ENCODE results near the gene C9orf153.
"Not testable (repeated sequence)": the region's sequence is repeated elsewhere in the genome, so short reads cannot be mapped to it uniquely, and the experiment has no call there.

Gene C9orf153

DNA sequence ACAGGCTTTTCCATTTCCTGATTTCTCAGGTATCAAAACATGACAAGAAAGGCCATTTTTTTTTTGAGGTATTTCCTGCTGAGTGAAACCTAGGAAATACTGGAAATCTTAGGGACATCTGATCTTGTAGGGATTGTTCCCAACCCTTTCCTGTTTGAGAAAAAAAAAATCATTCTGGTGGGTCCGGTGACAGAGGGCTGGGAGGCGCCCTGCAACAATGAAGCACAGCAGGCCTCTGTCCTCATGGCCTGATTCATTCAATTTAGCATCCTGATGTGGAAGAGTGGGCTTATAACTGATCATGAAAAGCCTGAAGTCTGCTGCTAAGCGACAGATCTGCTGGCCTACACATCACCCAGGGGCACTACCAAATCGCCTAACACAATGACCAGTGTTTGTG, 3.0 kb upstream of the C9orf153 start:
- no peak for DNase-seq

- DNase-seq, result no peak
These were observed 2.1 kb downstream of the C9orf153 start for GRCh38 chr9:86257391-86257790.

DNA sequence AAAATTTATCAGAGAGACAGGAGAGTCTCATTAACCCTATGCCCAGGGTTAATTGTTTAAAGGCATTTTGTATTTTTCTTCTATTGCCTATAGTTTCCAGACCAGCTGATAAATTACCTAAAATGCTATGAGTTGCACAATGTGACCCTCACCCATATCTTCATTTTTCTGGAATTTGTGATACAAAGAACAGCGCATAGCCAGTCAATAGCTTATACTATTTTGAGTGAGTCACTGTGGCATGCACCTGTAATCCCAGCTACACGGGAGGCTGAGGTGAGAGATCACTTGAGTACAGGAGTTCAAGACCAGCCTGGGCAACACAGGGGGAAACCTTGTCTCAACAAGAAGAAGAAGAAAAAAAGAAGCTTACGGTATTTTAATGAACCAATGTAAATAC, 2.8 kb downstream of the C9orf153 start:
- no peak for DNase-seq

DNA sequence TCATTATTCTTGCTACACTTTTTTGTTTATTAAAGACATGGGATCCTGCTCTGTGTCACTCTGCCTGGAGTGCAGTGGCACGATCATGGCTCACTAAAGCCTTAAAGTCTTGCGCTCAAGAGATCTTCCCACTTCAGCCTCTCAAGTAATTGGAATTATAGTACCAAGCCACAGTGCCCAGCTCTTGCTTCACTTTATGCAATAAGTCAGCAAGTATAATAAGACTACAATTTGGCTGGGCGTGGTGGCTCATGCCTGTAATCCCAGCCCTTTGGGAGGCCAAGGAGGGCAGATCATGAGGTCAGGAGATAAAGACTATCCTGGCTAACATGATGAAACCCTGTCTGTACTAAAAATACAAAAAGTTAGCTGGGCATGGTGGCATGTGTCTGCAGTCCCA, 5.9 kb downstream of the C9orf153 start:
- no peak for DNase-seq

DNA sequence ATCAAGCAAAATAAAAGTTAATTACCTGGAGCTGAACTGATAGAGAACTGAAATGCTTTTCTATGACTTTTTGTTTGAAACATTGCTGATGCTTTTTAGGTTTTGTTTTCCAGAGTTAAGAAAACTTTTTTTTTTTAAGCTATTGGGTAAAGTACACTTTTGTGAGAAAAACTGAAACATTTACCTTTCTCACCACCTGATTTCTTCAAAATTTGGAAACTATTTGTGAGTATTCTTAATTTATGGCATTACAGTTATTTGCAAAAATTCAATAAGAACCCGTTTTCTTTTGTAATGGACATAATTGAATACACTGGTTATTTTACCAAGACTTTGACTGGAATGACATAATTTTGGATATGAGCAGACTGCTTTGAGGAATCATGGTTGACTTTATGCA, 6.6 kb downstream of the C9orf153 start:
- DNase-seq, result no peak

DNA sequence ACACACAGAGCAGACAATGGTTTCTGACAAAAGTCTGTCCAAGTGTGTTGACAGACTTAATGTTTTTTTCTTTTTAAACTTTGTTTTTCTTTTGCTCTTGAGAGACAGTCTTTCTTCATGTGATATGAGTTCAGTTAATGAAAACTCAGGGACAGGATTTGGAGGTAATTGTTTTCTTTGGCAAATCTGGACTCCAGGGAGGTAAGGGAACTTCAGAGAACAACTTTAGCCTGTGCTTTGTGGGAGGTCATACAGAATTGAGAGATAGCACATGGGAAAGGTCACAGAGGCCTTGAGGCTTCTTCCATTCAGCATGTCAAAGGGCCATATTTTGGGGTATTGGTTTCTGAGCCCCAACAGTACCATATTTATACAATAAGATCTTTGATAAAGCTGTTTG, 9.3 kb downstream of the C9orf153 start:
- DNase-seq, result no peak

- no peak for DNase-seq
These were observed 10.7 kb downstream of the C9orf153 start for GRCh38 chr9:86248746-86249145.

DNA sequence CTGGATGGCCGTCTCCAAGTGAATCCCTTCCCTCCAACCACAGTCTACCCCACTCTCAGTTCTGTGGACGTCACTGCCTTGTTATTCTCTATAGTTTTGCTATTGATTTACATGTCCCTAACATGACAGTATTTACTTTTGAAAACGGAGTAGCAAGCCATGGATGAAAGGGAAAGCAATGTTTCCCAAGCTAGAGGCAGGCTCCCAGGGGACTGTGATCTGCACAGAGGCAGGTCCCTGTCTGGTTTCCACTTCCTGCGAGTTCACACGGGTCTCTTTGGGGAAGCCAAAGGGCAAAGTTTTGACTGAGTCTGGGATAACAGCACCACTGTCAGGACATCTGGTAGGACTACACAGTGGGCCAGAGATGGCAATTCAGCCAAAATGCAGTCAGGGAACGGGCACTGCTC, 12.7 kb downstream of the C9orf153 start:
- DNase-seq, result no peak

DNA sequence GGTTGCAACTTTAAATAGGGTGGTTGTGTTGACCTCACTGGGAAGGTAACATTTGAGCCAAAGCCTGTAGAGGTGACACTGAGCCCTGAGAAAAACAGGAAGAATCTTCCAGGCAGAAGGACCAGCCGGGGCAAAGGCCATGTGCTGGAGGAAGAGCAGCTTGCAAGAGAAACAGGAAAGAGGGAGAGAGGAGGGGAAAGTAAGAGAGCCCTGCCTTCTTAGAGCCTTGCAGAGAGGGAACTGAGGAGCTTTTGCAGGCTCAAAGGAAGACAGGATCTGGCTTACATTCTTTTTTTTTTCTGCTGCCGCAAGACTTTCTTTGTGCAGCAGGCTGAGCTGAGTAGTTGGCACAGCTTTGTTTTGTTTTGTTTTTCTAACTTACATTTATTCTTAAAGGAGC, 17.4 kb downstream of the C9orf153 start:
- no peak for DNase-seq

DNA sequence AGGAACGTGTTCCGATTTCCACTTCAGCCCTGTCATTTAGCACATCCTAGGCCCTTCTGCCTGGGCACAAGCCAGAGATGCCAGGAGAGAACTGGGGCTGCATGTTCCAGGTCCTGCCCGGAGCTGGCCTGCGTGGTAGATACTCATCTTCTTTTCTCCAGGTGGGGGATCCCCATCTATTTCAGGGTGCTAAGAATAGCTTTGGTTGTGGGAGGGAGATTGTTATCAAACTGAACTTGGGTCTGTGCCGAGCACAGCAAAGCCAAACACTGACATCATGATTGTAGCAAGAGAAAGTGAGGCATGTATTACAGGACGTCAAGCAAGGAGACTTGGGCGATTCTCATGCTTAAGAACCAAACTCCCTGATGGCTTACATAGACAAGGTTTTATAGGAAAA, 18.2 kb downstream of the C9orf153 start:
- no peak for DNase-seq

DNA sequence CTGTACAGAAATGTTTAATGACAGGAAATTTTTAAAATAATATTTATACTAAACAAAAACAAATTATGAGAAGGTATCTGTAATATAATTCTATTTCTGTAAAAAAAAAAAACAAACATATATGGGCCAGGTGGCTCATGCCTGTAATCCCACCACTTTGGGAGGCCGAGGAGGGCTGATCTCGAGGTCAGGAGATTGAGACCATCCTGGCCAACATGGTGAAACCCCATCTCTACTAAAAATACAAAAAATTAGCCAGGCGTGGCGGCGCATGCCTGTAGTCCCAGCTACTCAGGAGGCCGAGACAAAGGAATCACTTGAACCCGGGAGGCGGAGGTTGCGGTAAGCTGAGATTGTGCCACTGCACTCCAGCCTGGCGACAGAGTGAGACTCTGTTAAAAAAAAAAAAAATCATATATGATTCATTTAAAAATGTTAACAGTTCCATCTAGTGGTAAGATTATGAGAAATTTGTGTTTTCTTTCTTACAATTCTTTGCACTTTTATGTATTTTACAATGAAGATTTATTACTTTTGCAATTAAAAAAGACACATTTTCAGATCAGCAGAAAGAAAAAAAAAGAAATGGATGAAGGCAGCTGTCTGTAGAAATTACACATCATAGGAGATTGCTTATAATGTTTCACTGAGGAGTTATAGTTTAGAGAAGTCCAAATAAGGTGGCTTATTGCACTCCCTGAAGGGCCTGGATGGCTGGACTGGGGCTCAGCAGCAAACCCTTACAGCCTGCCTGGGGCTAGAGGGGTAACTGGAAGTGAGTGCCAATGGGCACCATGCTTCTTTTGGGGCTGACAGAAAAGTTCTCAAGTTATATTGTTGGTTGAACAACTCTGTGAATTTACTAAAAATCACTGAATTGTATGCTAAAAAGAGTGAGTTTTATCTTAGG, 20.3 kb downstream of the C9orf153 start:
- DNase-seq, result no peak

GRCh38 chr9:86230858-86231257, 28.6 kb downstream of the C9orf153 start:
- DNase-seq, result no peak

- DNase-seq, result no peak
These were observed 36.8 kb downstream of the C9orf153 start for GRCh38 chr9:86222667-86223066.

- DNase-seq, result no peak
These were observed 39.9 kb downstream of the C9orf153 start for GRCh38 chr9:86219606-86220005.

- no peak for DNase-seq
These were observed 42.2 kb downstream of the C9orf153 start for GRCh38 chr9:86217076-86217755.

DNA sequence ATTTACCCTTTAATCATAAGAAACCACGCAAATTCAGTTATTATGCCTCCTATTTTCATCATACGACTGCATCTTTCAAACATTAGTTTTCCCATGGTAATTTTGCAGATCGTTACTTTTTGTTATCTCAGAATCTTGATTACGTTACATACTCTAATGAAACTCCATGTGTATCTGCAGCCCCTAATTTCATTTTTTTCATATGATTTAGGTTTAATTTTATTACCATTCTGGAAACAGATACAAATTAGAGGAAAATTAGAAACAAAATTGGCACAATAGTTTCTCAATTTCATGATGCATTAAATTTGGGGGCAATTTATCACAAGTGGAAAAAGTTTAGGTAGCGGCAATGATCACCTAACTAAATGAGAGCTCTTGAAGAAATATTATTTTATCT, 52.3 kb downstream of the C9orf153 start:
- DNase-seq, result no peak

DNA sequence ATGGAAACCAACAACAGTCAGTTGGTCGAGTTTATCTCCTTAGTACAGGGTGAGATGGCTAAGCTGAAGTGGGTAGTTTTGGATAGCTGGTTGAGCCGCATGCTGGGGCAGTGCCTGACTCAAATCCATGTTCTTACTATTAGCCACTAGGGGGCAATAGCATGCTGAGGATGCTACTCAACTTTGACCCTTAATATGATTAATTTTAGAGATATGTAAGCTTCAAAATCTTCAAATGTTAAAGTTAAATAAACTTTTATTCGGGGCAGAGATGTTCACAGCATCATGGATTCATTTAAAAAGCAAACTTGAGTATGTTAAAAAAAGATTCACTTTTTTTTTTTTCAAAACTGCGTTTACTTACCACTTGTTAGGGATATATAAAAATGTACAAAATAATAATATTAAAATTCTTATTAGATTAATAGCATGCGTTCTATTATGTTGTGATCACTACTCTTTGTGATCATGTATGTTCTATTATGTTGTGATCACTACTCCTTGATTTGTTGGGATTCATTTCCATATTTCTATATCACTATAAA, 57.0 kb downstream of the C9orf153 start:
- DNase-seq, result peak; percentile 3

GRCh38 chr9:86201474-86202337, 57.8 kb downstream of the C9orf153 start:
- DNase-seq, result no peak

DNA sequence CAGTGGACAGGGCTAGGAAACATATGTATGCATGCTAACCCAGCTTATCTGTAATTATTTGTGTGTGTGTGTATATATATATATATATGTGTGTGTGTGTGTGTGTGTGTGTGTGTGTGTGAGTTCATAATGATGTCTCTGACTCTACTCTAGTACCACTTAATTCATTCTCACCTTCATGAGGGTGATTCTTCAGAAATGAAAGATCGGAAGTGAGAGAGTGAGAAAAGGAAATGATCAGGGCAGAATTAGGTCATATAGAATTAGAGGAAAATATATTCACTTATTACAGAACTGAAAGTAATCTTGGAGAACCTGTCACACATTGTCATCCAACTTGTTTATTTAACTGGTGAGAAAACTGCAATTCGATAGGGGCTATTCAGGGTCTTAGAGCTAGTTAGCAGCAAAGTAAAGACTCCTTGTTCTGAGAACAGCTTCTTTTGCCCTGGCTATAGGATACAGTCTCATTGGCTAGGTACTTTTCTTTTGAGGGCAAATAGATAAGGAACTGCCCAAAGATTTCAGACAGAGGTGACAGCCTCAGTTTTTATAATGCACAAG, 58.8 kb downstream of the C9orf153 start:
- DNase-seq, result no peak

- DNase-seq, result no peak
These were observed 66.4 kb downstream of the C9orf153 start for GRCh38 chr9:86193088-86193487.

- not testable (repeated sequence) for DNase-seq
These were observed 68.8 kb downstream of the C9orf153 start for GRCh38 chr9:86190700-86191099.

DNA sequence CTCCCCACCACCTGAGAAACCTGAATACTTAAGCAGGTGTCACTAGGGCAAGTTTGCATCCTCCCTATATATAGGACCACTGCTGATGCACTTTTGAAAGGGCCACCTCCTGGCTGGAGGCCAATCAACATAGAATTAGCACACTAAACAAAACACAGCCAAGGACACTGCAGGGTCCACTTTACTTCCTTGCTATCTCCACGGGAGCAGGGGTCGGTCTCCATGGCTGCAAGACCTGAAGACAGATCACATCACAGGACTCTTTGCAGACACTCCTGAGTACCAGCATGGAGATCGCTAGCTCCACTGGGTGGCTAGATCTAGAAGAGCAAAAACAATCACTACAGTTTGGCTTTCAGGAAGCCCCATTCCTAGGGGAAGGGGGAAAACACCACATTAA, 72.3 kb downstream of the C9orf153 start:
- DNase-seq, result no peak

- DNase-seq, result no peak
These were observed 72.8 kb downstream of the C9orf153 start for GRCh38 chr9:86186696-86187095.

All from stimulated activated CD4-positive, alpha-beta T cell treated with anti-CD3 and anti-CD28 coated beads, Interleukin-4, amount 100 ng/mL, for 1 hour (primary cell).